Stomach (tissue), 9 donors: ENCODE measurements around the gene PIGL. TPM values are rescaled to one million over a fixed set of nuclear protein-coding genes. Genes with fewer than 3 reads are reported as not detected.
"Not testable (repeated sequence)": the region's sequence is repeated elsewhere in the genome, so short reads cannot be mapped to it uniquely, and the experiment has no call there.

Experiments used
- DNase-seq, 2 donors: peaks; one replicate each; pipeline versions ENCODE4 v3.0.0 to v3.0.0-alpha.2; 2013 to 2019
- H3K27ac ChIP-seq, 5 donors: fragments of 200-600 bp in 4 of 5; sonication (generic) in 4 of 5; one replicate each; pipeline ENCODE4 v1.5.1; 2013 to 2019; ENCODE audit warnings: mild to moderate bottlenecking in 1 of 5, moderate library complexity in 1 of 5
- H3K27me3 ChIP-seq, 3 donors: fragments of 200-600 bp; sonication (generic); one replicate each; pipeline ENCODE4 v1.5.1; 2017 to 2019; ENCODE audit warnings: mixed run types in 1 of 3
- H3K36me3 ChIP-seq, 4 donors: fragments of 200-600 bp; sonication (generic); 1 replicate in 3 of 4; 2 replicates in 1 of 4; pipeline ENCODE4 v1.5.1; 2016 to 2019
- H3K4me1 ChIP-seq, 4 donors: fragments of 200-600 bp; sonication (generic); one replicate each; pipeline ENCODE4 v1.5.1; 2016 to 2019
- H3K4me3 ChIP-seq, 4 donors: fragments of 200-600 bp; sonication (generic) in 3 of 4; one replicate each; pipeline ENCODE4 v1.5.1; 2016 to 2019; ENCODE audit warnings: mild to moderate bottlenecking in 1 of 4
- H3K9me3 ChIP-seq, 4 donors: fragments of 200-600 bp; sonication (generic); one replicate each; pipeline ENCODE4 v1.5.1; 2016 to 2019
- CTCF ChIP-seq, 7 experiments: fragments of 450-650 bp in 4 of 7; fragments of 200-600 bp in 3 of 7; sonication (generic) in 3 of 7; IDR thresholded peaks; one replicate each; pipeline ENCODE4 v1.5.1; 2016 to 2019; ENCODE audit warnings: antibody characterized with exemption in 7 of 7, control low read depth in 2 of 7, mild to moderate bottlenecking in 1 of 7
- EP300 ChIP-seq: sonication (generic); formaldehyde crosslinking; IDR thresholded peaks from one replicate; pipeline ENCODE4 v1.6.1; 2017; ENCODE audit warnings: antibody characterized with exemption
- POLR2A ChIP-seq, 4 donors: fragments of 450-650 bp; IDR thresholded peaks; one replicate each; pipeline ENCODE4 v1.6.1; 2016; ENCODE audit warnings: antibody characterized with exemption in 4 of 4, control low read depth in 2 of 4, mild to moderate bottlenecking in 1 of 4, moderate library complexity in 1 of 4
- POLR2AphosphoS5 ChIP-seq, 3 donors: sonication (generic); formaldehyde crosslinking; IDR thresholded peaks; one replicate each; pipeline ENCODE4 v1.6.1; 2016; ENCODE audit warnings: antibody characterized with exemption in 3 of 3
- WGBS, 5 donors: extraction: QIAGEN DNeasy Blood & Tissue Kit in 3 of 5; methylation state at CpG; one replicate each; pipeline versions ENCODE4 v1.1.5 to v1.1.7; 2013 to 2018; 5-methylcytosine and 5-hydroxymethylcytosine counted together
- intact Hi-C: fragments of 100-400 bp; cut with DNase I; formaldehyde crosslinking; loops from one replicate; pipeline ENCODE4 v1.15.1; 2023; ENCODE audit warnings: low total_unique reads
- polyA plus RNA-seq, 3 donors: library from polyadenylated mRNA; stranded (reverse); fragments of 200-250 nt; gene quantifications; one replicate each; pipeline ENCODE4 v1.2.3, GENCODE V29; 2013
- total RNA-seq, 5 donors: library from RNA; depleted of rRNA; stranded (reverse); fragments of >200 nt; gene quantifications; one replicate each; pipeline versions ENCODE4 v1.1.0 to v1.2.3, GENCODE V29; 2014 to 2016
- donor health status: healthy with polysubstance abuse.
- donor health status: Bipolar disorder and iron deficiency.
- donor health status: healthy.

Gene PIGL
- total and polyA plus RNA-seq, 8 donors, result 5.8 to 72.3 (median 35.3) TPM

GRCh38 chr17:16294560-16294959, 77.5 kb downstream of the PIGL start:
- no peak for DNase-seq
- no peak overlapping the region for H3K4me3 ChIP-seq
- peaks cover 11 to 31% (median 13%) of the 10 kb centered on the region in 4 donors for H3K4me1 ChIP-seq

GRCh38 chr17:16296072-16296471, 79.1 kb downstream of the PIGL start:
- H3K4me3 ChIP-seq, DNase-seq, intact Hi-C loops, H3K27me3 ChIP-seq, H3K9me3 ChIP-seq: not testable (repeated sequence)
- peaks cover 8 to 27% (median 12%) of the 10 kb centered on the region in 4 donors for H3K4me1 ChIP-seq
- 82 to 92% (median 89%) methylated on average over 3 of the region's 3 CpGs for whole genome bisulfite sequencing, 5 donors
- peak overlapping the region in 3 of 5 donors; percentile 52 to 76 (median 70) for H3K27ac ChIP-seq
- H3K36me3 ChIP-seq, result peaks cover 0 to 16% (median 15%) of the 10 kb centered on the region in 4 donors

More at GRCh38 chr17:16294560-16294959, 77.5 kb downstream of the PIGL start:
- Histone ChIP-seq H3K9me3 (no peaks in the 10 kb centered on the region), H3K27me3 (no peaks in the 10 kb centered on the region), H3K27ac (peak overlapping the region in 1 of 5 donors; percentile 2), H3K36me3 (peaks cover 0 to under 1% (median under 1%) of the 10 kb centered on the region in 4 donors)
- intact Hi-C loops, result no loop called here
- no peak for TF ChIP-seq POLR2A (IDR thresholded peaks at IDR 0.05)
- TF ChIP-seq CTCF (IDR thresholded peaks at IDR 0.05), result no peak
- no peak for TF ChIP-seq POLR2AphosphoS5 (IDR thresholded peaks at IDR 0.05)
- no peak for TF ChIP-seq EP300
- WGBS, 5 donors, result 86 to 100% (median 95%) methylated on average over 2 of the region's 2 CpGs

- peak in 1 of 2 donors; percentile 46 for DNase-seq
- no peak for TF ChIP-seq POLR2A (IDR thresholded peaks at IDR 0.05)
- no peak for TF ChIP-seq POLR2AphosphoS5 (IDR thresholded peaks at IDR 0.05)
- no peak for TF ChIP-seq CTCF (IDR thresholded peaks at IDR 0.05)
- no peak for TF ChIP-seq EP300
- peak overlapping the region; percentile 43 to 78 (median 70) for H3K27ac ChIP-seq
- intact Hi-C loops, result no loop called here
- 39 to 69% (median 52%) methylated on average over 11 of the region's 11 CpGs for WGBS, 5 donors
- no peaks in the 10 kb centered on the region for H3K27me3 ChIP-seq
- peaks cover 0 to 30% (median 29%) of the 10 kb centered on the region in 4 donors for H3K36me3 ChIP-seq
- peaks cover 8 to 27% (median 12%) of the 10 kb centered on the region in 4 donors for H3K4me1 ChIP-seq
- H3K9me3 ChIP-seq, result no peaks in the 10 kb centered on the region
- H3K4me3 ChIP-seq, result no peak overlapping the region
Measured at GRCh38 chr17:16297367-16298139, 80.5 kb downstream of the PIGL start.

DNA sequence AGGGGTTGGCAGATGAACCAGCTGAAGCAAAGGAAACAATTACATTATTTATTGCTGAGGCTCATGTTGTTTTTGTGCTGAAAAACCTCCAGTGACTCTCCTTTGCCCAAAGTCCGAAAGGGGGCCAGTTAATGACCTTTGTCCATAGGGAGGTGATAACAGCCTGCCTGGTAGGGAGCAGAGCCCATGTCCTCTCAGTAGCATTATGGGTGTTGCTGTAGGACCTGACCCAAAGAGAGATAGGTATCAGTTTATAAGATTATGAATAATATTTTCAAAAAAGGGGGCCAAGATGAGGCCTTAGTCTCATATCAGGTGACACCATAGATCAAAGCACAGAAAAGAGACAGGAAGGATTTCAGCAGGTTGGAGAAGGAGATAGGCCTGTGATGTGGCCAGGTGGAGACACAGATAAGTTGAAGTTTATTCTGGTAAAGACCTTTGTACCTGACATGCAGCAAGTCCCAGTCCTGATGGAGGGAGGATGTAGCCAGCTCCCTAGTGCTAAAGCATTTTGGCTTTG, 81.2 kb downstream of the PIGL start:
- Histone ChIP-seq H3K9me3 (no peaks in the 10 kb centered on the region), H3K4me1 (peaks cover 8 to 27% (median 12%) of the 10 kb centered on the region in 4 donors), H3K36me3 (peaks cover 0 to 37% (median 35%) of the 10 kb centered on the region in 4 donors), H3K27me3 (no peaks in the 10 kb centered on the region), H3K4me3 (no peak overlapping the region), H3K27ac (peak overlapping the region; percentile 43 to 78 (median 70))
- TF ChIP-seq POLR2A (IDR thresholded peaks at IDR 0.05) (no peak), POLR2AphosphoS5 (IDR thresholded peaks at IDR 0.05) (no peak), CTCF (IDR thresholded peaks at IDR 0.05) (no peak), EP300 (no peak)
- 29 to 68% (median 44%) methylated on average over 1 of the region's 1 CpG for WGBS, 5 donors
- peak in 1 of 2 donors; percentile 7 for DNase-seq
- intact Hi-C loops, result no loop called here
